ENCODE measurements around the gene IFT122. TPM values are rescaled to one million over a fixed set of nuclear protein-coding genes. Genes with fewer than 3 reads are reported as not detected.
"Not testable (repeated sequence)": the region's sequence is repeated elsewhere in the genome, so short reads cannot be mapped to it uniquely, and the experiment has no call there.

The IFT122 gene
- total RNA-seq, 2 experiments from 2014 or later: 21.5 to 25.5 TPM

- Mint-ChIP-seq H3K4me1 (ENCODE audit: low read depth) (no peaks in the 10 kb centered on the region), H3K27me3 (no peaks in the 10 kb centered on the region), H3K4me3 (no peak overlapping the region), H3K27ac (no peak overlapping the region), H3K9me3 (no peaks in the 10 kb centered on the region), H3K36me3 (peaks cover 5% of the 10 kb centered on the region)
- POLR2A ChIA-PET: no interaction called here
- CTCF ChIA-PET: interaction anchor here (1.0 kb wide), 1 partner anchor 23 kb away, joined by 3 read pairs; no protein-coding TSS in a partner anchor
- intact Hi-C loops (cut with micrococcal nuclease): no loop called here
- no peak for DNase-seq
Observed at GRCh38 chr3:129463716-129464115, 23.7 kb downstream of the IFT122 start.

- intact Hi-C loops (cut with micrococcal nuclease): no loop called here
- H3K27me3 Mint-ChIP-seq: no peaks in the 10 kb centered on the region
- H3K36me3 Mint-ChIP-seq: peaks cover 7% of the 10 kb centered on the region
- no peaks in the 10 kb centered on the region for H3K9me3 Mint-ChIP-seq
- H3K27ac Mint-ChIP-seq: no peak overlapping the region
- DNase-seq: no peak
- ChIA-PET CTCF (interaction anchor here (0.7 kb wide), 1 partner anchor 220 kb away, joined by 3 read pairs; no protein-coding TSS in a partner anchor), POLR2A (interaction anchor here (0.6 kb wide), 1 partner anchor 148 kb away, joined by 3 read pairs; no protein-coding TSS in a partner anchor)
- H3K4me3 Mint-ChIP-seq: no peak overlapping the region
- H3K4me1 Mint-ChIP-seq (ENCODE audit: low read depth): no peaks in the 10 kb centered on the region
Observed at GRCh38 chr3:129467932-129468331, 27.9 kb downstream of the IFT122 start.

GRCh38 chr3:129469026-129469425 lies 29.0 kb downstream of the IFT122 start:
- peaks cover 7% of the 10 kb centered on the region for H3K36me3 Mint-ChIP-seq
- intact Hi-C loops (cut with micrococcal nuclease): no loop called here
- no peaks in the 10 kb centered on the region for H3K4me1 Mint-ChIP-seq (ENCODE audit: low read depth)
- DNase-seq: no peak
- H3K4me3 Mint-ChIP-seq: no peak overlapping the region
- ChIA-PET POLR2A (no interaction called here), CTCF (interaction anchor here (1.2 kb wide), 1 partner anchor 21 kb away, joined by 3 read pairs; no protein-coding TSS in a partner anchor)
- H3K27me3 Mint-ChIP-seq: no peaks in the 10 kb centered on the region
- no peak overlapping the region for H3K27ac Mint-ChIP-seq
- H3K9me3 Mint-ChIP-seq: no peaks in the 10 kb centered on the region

- no peak overlapping the region for H3K4me3 Mint-ChIP-seq
- DNase-seq: no peak
- ChIA-PET CTCF (no interaction called here), POLR2A (interaction anchor here (0.6 kb wide), 1 partner anchor 252 kb away, joined by 4 read pairs; no protein-coding TSS in a partner anchor)
- H3K27ac Mint-ChIP-seq: no peak overlapping the region
- H3K27me3 Mint-ChIP-seq: no peaks in the 10 kb centered on the region
- intact Hi-C loops (cut with micrococcal nuclease): no loop called here
- peaks cover 7% of the 10 kb centered on the region for H3K36me3 Mint-ChIP-seq
- H3K4me1 Mint-ChIP-seq (ENCODE audit: low read depth): no peaks in the 10 kb centered on the region
- H3K9me3 Mint-ChIP-seq: no peaks in the 10 kb centered on the region
Observed at GRCh38 chr3:129470861-129471260, 30.8 kb downstream of the IFT122 start.

GRCh38 chr3:129473067-129473768 lies 33.2 kb downstream of the IFT122 start:
- DNase-seq: no peak
- no peak overlapping the region for H3K27ac Mint-ChIP-seq
- peaks cover 12% of the 10 kb centered on the region for H3K36me3 Mint-ChIP-seq
- CTCF ChIA-PET: interaction anchor here (0.6 kb wide), 1 partner anchor 441 kb away, joined by 3 read pairs; no protein-coding TSS in a partner anchor
- H3K9me3 Mint-ChIP-seq: no peaks in the 10 kb centered on the region
- POLR2A ChIA-PET: no interaction called here
- no peaks in the 10 kb centered on the region for H3K4me1 Mint-ChIP-seq (ENCODE audit: low read depth)
- intact Hi-C loops (cut with micrococcal nuclease): no loop called here
- H3K27me3 Mint-ChIP-seq: no peaks in the 10 kb centered on the region
- H3K4me3 Mint-ChIP-seq: no peak overlapping the region

- intact Hi-C loops (cut with micrococcal nuclease): no loop called here
- Mint-ChIP-seq H3K27ac (no peak overlapping the region), H3K4me3 (no peak overlapping the region), H3K36me3 (peaks cover 12% of the 10 kb centered on the region), H3K27me3 (no peaks in the 10 kb centered on the region), H3K9me3 (no peaks in the 10 kb centered on the region), H3K4me1 (ENCODE audit: low read depth) (no peaks in the 10 kb centered on the region)
- ChIA-PET CTCF (no interaction called here), POLR2A (no interaction called here)
- no peak for DNase-seq
Observed at GRCh38 chr3:129473769-129474152, 33.7 kb downstream of the IFT122 start.

GRCh38 chr3:129474984-129475804 lies 35.2 kb downstream of the IFT122 start:
- peaks cover 10% of the 10 kb centered on the region for H3K36me3 Mint-ChIP-seq
- CTCF ChIA-PET: interaction anchor here (0.9 to 2.3 kb wide), 3 partner anchors 13 to 17 kb away, joined by 3 to 8 read pairs (median 3); no protein-coding TSS in a partner anchor
- POLR2A ChIA-PET: no interaction called here

GRCh38 chr3:129475863-129476262 lies 35.8 kb downstream of the IFT122 start:
- CTCF ChIA-PET: interaction anchor here (2.3 kb wide), 1 partner anchor 15 kb away, joined by 8 read pairs; no protein-coding TSS in a partner anchor
- intact Hi-C loops (cut with micrococcal nuclease): no loop called here
- DNase-seq: no peak
- Mint-ChIP-seq H3K4me1 (ENCODE audit: low read depth) (no peaks in the 10 kb centered on the region), H3K36me3 (peaks cover 10% of the 10 kb centered on the region), H3K27ac (no peak overlapping the region), H3K4me3 (no peak overlapping the region), H3K9me3 (no peaks in the 10 kb centered on the region), H3K27me3 (no peaks in the 10 kb centered on the region)
- POLR2A ChIA-PET: no interaction called here

More at GRCh38 chr3:129474984-129475804, 35.2 kb downstream of the IFT122 start:
- H3K27me3 Mint-ChIP-seq: no peaks in the 10 kb centered on the region
- H3K4me1 Mint-ChIP-seq (ENCODE audit: low read depth): no peaks in the 10 kb centered on the region
- no peaks in the 10 kb centered on the region for H3K9me3 Mint-ChIP-seq
- intact Hi-C loops (cut with micrococcal nuclease): no loop called here
- DNase-seq: no peak
- no peak overlapping the region for H3K27ac Mint-ChIP-seq
- H3K4me3 Mint-ChIP-seq: no peak overlapping the region

- Mint-ChIP-seq H3K27me3 (no peaks in the 10 kb centered on the region), H3K36me3 (peaks cover 10% of the 10 kb centered on the region), H3K9me3 (no peaks in the 10 kb centered on the region), H3K4me1 (ENCODE audit: low read depth) (peaks cover 5% of the 10 kb centered on the region), H3K27ac (no peak overlapping the region), H3K4me3 (no peak overlapping the region)
- ChIA-PET CTCF (interaction anchor here (2.3 kb wide), 1 partner anchor 14 kb away, joined by 8 read pairs; no protein-coding TSS in a partner anchor), POLR2A (no interaction called here)
- no peak for DNase-seq
- intact Hi-C loops (cut with micrococcal nuclease): no loop called here
Observed at GRCh38 chr3:129476586-129476985, 36.6 kb downstream of the IFT122 start.

- H3K27me3 Mint-ChIP-seq; intact Hi-C loops (cut with micrococcal nuclease); H3K9me3 Mint-ChIP-seq; DNase-seq; H3K4me3 Mint-ChIP-seq; POLR2A ChIA-PET: not testable (repeated sequence)
- H3K36me3 Mint-ChIP-seq: peaks cover 10% of the 10 kb centered on the region
- peaks cover 13% of the 10 kb centered on the region for H3K4me1 Mint-ChIP-seq (ENCODE audit: low read depth)
- peak overlapping the region; percentile 72 for H3K27ac Mint-ChIP-seq
- CTCF ChIA-PET: interaction anchor here (0.7 to 1.3 kb wide), 4 partner anchors 9 to 480 kb away, joined by 3 to 4 read pairs (median 3); no protein-coding TSS in a partner anchor
Observed at GRCh38 chr3:129481225-129481765, 41.3 kb downstream of the IFT122 start.

- peaks cover 13% of the 10 kb centered on the region for H3K4me1 Mint-ChIP-seq (ENCODE audit: low read depth)
- no peaks in the 10 kb centered on the region for H3K27me3 Mint-ChIP-seq
- intact Hi-C loops (cut with micrococcal nuclease): loop anchor here (2.0 kb wide), 1 partner anchor 41 kb away; the partner anchor contains the start of gene IFT122
- DNase-seq: peak; percentile 72
- H3K4me3 Mint-ChIP-seq: no peak overlapping the region
- CTCF ChIA-PET: interaction anchor here (0.7 to 0.8 kb wide), 2 partner anchors 104 to 479 kb away, joined by 3 read pairs; no protein-coding TSS in a partner anchor
- peak overlapping the region; percentile 72 for H3K27ac Mint-ChIP-seq
- POLR2A ChIA-PET: no interaction called here
- H3K36me3 Mint-ChIP-seq: peaks cover 5% of the 10 kb centered on the region
- H3K9me3 Mint-ChIP-seq: no peaks in the 10 kb centered on the region
Observed at GRCh38 chr3:129481766-129482332, 41.8 kb downstream of the IFT122 start.
